Endothelial cell of umbilical vein (primary cell): ENCODE measurements around the gene BTG2.

Source experiments
- EZH2 ChIP-seq: IDR thresholded peaks from 2 replicates; pipeline ENCODE4 v1.6.1; 2012; ENCODE audit warnings: borderline replicate concordance, low read depth, mild to moderate bottlenecking, moderate library complexity, low read length, inconsistent platforms; ENCODE audit not compliant: severe bottlenecking
- FOS ChIP-seq: IDR thresholded peaks from 2 replicates; pipeline ENCODE4 v1.6.1; 2011; ENCODE audit warnings: mild to moderate bottlenecking, low read length, moderate library complexity, borderline replicate concordance; ENCODE audit not compliant: insufficient read depth
- GATA2 ChIP-seq: IDR thresholded peaks from 2 replicates; pipeline ENCODE4 v1.7.0; 2011; ENCODE audit warnings: low read depth, mild to moderate bottlenecking, moderate library complexity, mixed read lengths, low read length; ENCODE audit not compliant: insufficient read length, insufficient read depth
- JUN ChIP-seq: IDR thresholded peaks from 2 replicates; pipeline ENCODE4 v1.6.1; 2011; ENCODE audit warnings: borderline replicate concordance, low read depth; ENCODE audit not compliant: insufficient read length, insufficient read depth
- MYC ChIP-seq: IDR thresholded peaks from one replicate; pipeline ENCODE4 v1.6.1; 2011; ENCODE audit warnings: mild to moderate bottlenecking, low read depth, low read length
- POLR2A ChIP-seq: IDR thresholded peaks from 2 replicates; pipeline ENCODE4 v1.6.1; 2012; ENCODE audit warnings: low read depth, mild to moderate bottlenecking, control low read depth, low read length
- POLR2AphosphoS5 ChIP-seq: IDR thresholded peaks from 2 replicates; pipeline ENCODE4 v1.6.1; 2012; ENCODE audit warnings: low read depth, mild to moderate bottlenecking, control low read depth, low read length, moderate library complexity; ENCODE audit not compliant: insufficient read depth
- TF ChIP-seq, protein P1 (sequence below): IDR thresholded peaks from 2 replicates; pipeline ENCODE4 v1.6.1; 2011; ENCODE audit not compliant: insufficient read depth, insufficient read length
- TF ChIP-seq, protein P2 (sequence below), 2 donors: IDR thresholded peaks; 1 replicate in 1 of 2; 2 replicates in 1 of 2; pipeline ENCODE4 v1.5.1; 2011; ENCODE audit warnings: low read length in 2 of 2, mild to moderate bottlenecking in 2 of 2, moderate library complexity in 2 of 2, control low read depth in 1 of 2, inconsistent platforms in 1 of 2, low read depth in 1 of 2; ENCODE audit not compliant: insufficient read depth in 1 of 2; ENCODE audit errors: extremely low read depth in 1 of 2

DNA sequence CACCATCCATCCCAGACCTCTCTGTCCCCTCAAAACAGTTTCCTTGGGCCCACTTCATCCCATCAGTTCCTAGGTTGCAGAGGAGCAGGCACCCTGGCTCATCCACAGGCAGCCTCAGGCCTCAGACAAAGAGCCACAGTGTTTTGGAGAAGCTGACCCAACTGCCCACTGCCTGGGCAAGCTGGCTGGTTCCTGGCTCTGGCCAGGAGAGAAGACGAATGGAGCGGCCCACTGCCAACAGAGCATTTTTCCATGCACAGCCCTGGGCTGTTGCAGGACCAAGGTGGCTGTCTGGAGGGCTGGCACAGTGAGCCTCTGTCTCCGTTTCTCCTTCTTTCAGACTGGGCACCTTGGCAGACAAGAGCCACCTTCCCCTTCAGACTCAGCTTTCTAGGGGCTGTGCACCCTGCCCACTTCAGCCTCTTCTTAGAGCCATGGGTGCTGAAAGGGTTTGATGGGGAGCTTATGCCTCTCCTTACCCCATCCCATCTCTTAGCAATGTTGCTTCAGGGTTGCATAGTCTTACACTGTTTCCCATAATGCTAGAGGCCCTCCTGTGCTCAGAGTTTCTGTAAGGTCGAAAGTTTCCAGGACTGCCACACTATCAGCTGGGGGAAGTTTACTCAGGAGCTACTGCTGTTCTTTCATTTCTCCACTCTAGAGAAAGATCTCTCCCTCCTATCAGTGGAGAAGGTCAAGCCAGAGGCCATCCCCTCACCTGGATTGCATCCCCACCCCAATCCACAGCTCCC, 44.6 kb downstream of the BTG2 start:
- TF ChIP-seq POLR2A (no peak), FOS (no peak), MYC (no peak), POLR2AphosphoS5 (no peak), JUN (no peak), EZH2 (no peak), GATA2 (no peak)
- TF ChIP-seq, protein P1, sequence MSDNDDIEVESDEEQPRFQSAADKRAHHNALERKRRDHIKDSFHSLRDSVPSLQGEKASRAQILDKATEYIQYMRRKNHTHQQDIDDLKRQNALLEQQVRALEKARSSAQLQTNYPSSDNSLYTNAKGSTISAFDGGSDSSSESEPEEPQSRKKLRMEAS: no peak
- TF ChIP-seq, protein P2, sequence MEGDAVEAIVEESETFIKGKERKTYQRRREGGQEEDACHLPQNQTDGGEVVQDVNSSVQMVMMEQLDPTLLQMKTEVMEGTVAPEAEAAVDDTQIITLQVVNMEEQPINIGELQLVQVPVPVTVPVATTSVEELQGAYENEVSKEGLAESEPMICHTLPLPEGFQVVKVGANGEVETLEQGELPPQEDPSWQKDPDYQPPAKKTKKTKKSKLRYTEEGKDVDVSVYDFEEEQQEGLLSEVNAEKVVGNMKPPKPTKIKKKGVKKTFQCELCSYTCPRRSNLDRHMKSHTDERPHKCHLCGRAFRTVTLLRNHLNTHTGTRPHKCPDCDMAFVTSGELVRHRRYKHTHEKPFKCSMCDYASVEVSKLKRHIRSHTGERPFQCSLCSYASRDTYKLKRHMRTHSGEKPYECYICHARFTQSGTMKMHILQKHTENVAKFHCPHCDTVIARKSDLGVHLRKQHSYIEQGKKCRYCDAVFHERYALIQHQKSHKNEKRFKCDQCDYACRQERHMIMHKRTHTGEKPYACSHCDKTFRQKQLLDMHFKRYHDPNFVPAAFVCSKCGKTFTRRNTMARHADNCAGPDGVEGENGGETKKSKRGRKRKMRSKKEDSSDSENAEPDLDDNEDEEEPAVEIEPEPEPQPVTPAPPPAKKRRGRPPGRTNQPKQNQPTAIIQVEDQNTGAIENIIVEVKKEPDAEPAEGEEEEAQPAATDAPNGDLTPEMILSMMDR (IDR thresholded peaks at IDR 0.05; ENCODE audit: extremely low read depth in 1 of 2, insufficient read depth in 1 of 2, low read depth in 1 of 2, low read length in 2 of 2): no peak
